ENCODE measurements around the gene DCAF15.

DNA sequence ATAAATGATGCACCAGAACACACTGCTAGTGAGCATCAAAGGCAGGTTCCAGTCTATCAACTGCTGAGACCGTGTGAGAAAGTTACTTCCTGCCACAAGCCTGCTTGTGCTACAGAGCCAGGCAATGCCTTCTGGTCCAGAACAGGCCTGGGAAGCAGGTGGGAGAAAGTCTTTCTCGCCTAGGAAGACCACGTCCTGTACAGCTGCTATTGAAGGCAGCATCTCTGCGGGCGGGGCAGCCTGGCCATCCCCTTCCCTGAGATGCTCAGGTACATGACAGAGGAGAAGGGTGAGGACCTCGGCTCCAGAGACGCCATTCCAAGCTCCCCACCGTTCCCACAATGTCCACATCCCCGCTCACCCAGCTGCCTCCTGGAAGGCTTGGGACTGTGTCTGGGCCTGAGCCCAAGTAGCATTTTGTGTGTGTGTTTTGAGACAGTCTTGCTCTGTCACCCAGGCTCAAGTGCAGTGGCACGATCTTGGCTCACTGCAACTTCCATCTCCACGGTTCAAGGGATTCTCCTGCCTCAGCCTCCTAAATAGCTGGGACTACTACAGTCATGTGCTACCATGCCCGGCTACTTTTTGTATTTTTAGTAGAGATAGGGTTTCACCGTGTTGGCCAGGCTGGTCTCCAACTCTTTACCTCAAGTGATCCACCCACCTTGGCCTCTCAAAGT is 50.4 kb downstream of the DCAF15 start:
- TF ChIP-seq, protein P1, sequence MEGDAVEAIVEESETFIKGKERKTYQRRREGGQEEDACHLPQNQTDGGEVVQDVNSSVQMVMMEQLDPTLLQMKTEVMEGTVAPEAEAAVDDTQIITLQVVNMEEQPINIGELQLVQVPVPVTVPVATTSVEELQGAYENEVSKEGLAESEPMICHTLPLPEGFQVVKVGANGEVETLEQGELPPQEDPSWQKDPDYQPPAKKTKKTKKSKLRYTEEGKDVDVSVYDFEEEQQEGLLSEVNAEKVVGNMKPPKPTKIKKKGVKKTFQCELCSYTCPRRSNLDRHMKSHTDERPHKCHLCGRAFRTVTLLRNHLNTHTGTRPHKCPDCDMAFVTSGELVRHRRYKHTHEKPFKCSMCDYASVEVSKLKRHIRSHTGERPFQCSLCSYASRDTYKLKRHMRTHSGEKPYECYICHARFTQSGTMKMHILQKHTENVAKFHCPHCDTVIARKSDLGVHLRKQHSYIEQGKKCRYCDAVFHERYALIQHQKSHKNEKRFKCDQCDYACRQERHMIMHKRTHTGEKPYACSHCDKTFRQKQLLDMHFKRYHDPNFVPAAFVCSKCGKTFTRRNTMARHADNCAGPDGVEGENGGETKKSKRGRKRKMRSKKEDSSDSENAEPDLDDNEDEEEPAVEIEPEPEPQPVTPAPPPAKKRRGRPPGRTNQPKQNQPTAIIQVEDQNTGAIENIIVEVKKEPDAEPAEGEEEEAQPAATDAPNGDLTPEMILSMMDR (IDR thresholded peaks at IDR 0.05; ENCODE audit: low read depth, low read length), result no peak
- TF ChIP-seq POLR2A (IDR thresholded peaks at IDR 0.05; ENCODE audit: extremely low read depth, insufficient read length), result no peak

Data from NB4 (cell line).